IPS DF 6.9 (cell line): ENCODE data around the gene KMT2C.

Experiments
- DNase-seq: peaks from one replicate; pipeline ENCODE4 v3.0.0-alpha.2; 2013; ENCODE audit warnings: low read depth, low spot score
- H3K27ac ChIP-seq: one replicate; pipeline ENCODE4 v1.5.1; 2013; ENCODE audit warnings: low read length, control low read depth
- H3K27me3 ChIP-seq: 2 replicates; pipeline ENCODE4 v1.6.1; 2013; ENCODE audit warnings: mild to moderate bottlenecking, low read length; ENCODE audit not compliant: control insufficient read depth, insufficient read depth
- H3K36me3 ChIP-seq: 2 replicates; pipeline ENCODE4 v1.6.1; 2013; ENCODE audit warnings: low read length; ENCODE audit not compliant: control insufficient read depth, insufficient read depth
- H3K4me1 ChIP-seq: 2 replicates; pipeline ENCODE4 v1.6.1; 2013; ENCODE audit warnings: low read length; ENCODE audit not compliant: control insufficient read depth, insufficient read depth
- H3K4me3 ChIP-seq: 2 replicates; pipeline ENCODE4 v1.5.1; 2013; ENCODE audit warnings: mild to moderate bottlenecking, low read length
- H3K9me3 ChIP-seq: 2 replicates; pipeline ENCODE4 v1.6.1; 2013; ENCODE audit warnings: low read length, inconsistent platforms; ENCODE audit not compliant: control insufficient read depth, insufficient read depth
- WGBS: extraction: QIAGEN DNeasy Blood & Tissue Kit; methylation state at CpG from one replicate; pipeline ENCODE4 v1.1.7; 2013; ENCODE audit warnings: mixed read lengths, missing lambda C conversion rate; ENCODE audit not compliant: insufficient read length, insufficient coverage; 5-methylcytosine and 5-hydroxymethylcytosine counted together

Gene KMT2C

GRCh38 chr7:152129682-152130081, 306.1 kb downstream of the KMT2C start:
- Histone ChIP-seq H3K4me3 (no peak overlapping the region), H3K27ac (no peak overlapping the region), H3K36me3 (peaks cover 11% of the 10 kb centered on the region), H3K27me3 (no peaks in the 10 kb centered on the region), H3K4me1 (no peaks in the 10 kb centered on the region), H3K9me3 (no peaks in the 10 kb centered on the region)
- DNase-seq: no peak
- WGBS: no CpG with 5 or more reads among the region's 7 CpGs

- Histone ChIP-seq H3K4me1 (no peaks in the 10 kb centered on the region), H3K27me3 (no peaks in the 10 kb centered on the region), H3K4me3 (no peak overlapping the region), H3K9me3 (no peaks in the 10 kb centered on the region), H3K27ac (no peak overlapping the region), H3K36me3 (peaks cover 11% of the 10 kb centered on the region)
- no CpG with 5 or more reads among the region's 60 CpGs for WGBS
- no peak for DNase-seq
Measured at GRCh38 chr7:152128741-152129461, 306.9 kb downstream of the KMT2C start.

- no peak overlapping the region for H3K27ac ChIP-seq
- no peaks in the 10 kb centered on the region for H3K27me3 ChIP-seq
- no peaks in the 10 kb centered on the region for H3K4me1 ChIP-seq
- no CpG with 5 or more reads among the region's 20 CpGs for whole genome bisulfite sequencing
- no peak overlapping the region for H3K4me3 ChIP-seq
- peaks cover 11% of the 10 kb centered on the region for H3K36me3 ChIP-seq
- DNase-seq: no peak
- no peaks in the 10 kb centered on the region for H3K9me3 ChIP-seq
Measured at GRCh38 chr7:152128252-152128651, 307.6 kb downstream of the KMT2C start.

GRCh38 chr7:152127229-152127628, 308.6 kb downstream of the KMT2C start:
- Histone ChIP-seq H3K27ac (no peak overlapping the region), H3K4me1 (no peaks in the 10 kb centered on the region), H3K9me3 (no peaks in the 10 kb centered on the region), H3K27me3 (no peaks in the 10 kb centered on the region), H3K4me3 (no peak overlapping the region), H3K36me3 (peaks cover 7% of the 10 kb centered on the region)
- WGBS: no CpG with 5 or more reads among the region's 19 CpGs
- DNase-seq: no peak

GRCh38 chr7:152126741-152127140, 309.1 kb downstream of the KMT2C start:
- H3K27me3 ChIP-seq: no peaks in the 10 kb centered on the region
- H3K27ac ChIP-seq: no peak overlapping the region
- H3K4me1 ChIP-seq: no peaks in the 10 kb centered on the region
- H3K36me3 ChIP-seq: peaks cover 7% of the 10 kb centered on the region
- WGBS: no CpG with 5 or more reads among the region's 7 CpGs
- H3K4me3 ChIP-seq: no peak overlapping the region
- H3K9me3 ChIP-seq: no peaks in the 10 kb centered on the region
- DNase-seq: no peak

GRCh38 chr7:152122540-152122939, 313.3 kb downstream of the KMT2C start:
- Histone ChIP-seq H3K27ac (no peak overlapping the region), H3K4me3 (no peak overlapping the region), H3K36me3 (peaks cover 14% of the 10 kb centered on the region), H3K4me1 (no peaks in the 10 kb centered on the region), H3K27me3 (no peaks in the 10 kb centered on the region), H3K9me3 (no peaks in the 10 kb centered on the region)
- WGBS: no CpG with 5 or more reads among the region's 1 CpG
- DNase-seq: no peak

GRCh38 chr7:152121432-152121831, 314.4 kb downstream of the KMT2C start:
- DNase-seq: no peak
- Histone ChIP-seq H3K4me3 (no peak overlapping the region), H3K27ac (no peak overlapping the region), H3K36me3 (peaks cover 14% of the 10 kb centered on the region; the same call in 1 of the 2 replicates), H3K4me1 (no peaks in the 10 kb centered on the region), H3K27me3 (no peaks in the 10 kb centered on the region), H3K9me3 (no peaks in the 10 kb centered on the region)
- no CpG with 5 or more reads among the region's 9 CpGs for WGBS

GRCh38 chr7:152120776-152121175, 315.0 kb downstream of the KMT2C start:
- no peak overlapping the region for H3K4me3 ChIP-seq
- H3K4me1 ChIP-seq: no peaks in the 10 kb centered on the region
- H3K9me3 ChIP-seq: no peaks in the 10 kb centered on the region
- no peaks in the 10 kb centered on the region for H3K27me3 ChIP-seq
- DNase-seq: no peak
- WGBS: no CpG with 5 or more reads among the region's 7 CpGs
- H3K36me3 ChIP-seq: peaks cover 14% of the 10 kb centered on the region; the same call in 1 of the 2 replicates
- no peak overlapping the region for H3K27ac ChIP-seq

GRCh38 chr7:152120210-152120609, 315.6 kb downstream of the KMT2C start:
- Histone ChIP-seq H3K4me3 (no peak overlapping the region), H3K9me3 (no peaks in the 10 kb centered on the region), H3K4me1 (no peaks in the 10 kb centered on the region), H3K36me3 (peaks cover 14% of the 10 kb centered on the region; the same call in 1 of the 2 replicates), H3K27ac (no peak overlapping the region), H3K27me3 (no peaks in the 10 kb centered on the region)
- DNase-seq: no peak
- no CpG with 5 or more reads among the region's 6 CpGs for WGBS

GRCh38 chr7:152117356-152117755, 318.4 kb downstream of the KMT2C start:
- Histone ChIP-seq H3K9me3 (no peaks in the 10 kb centered on the region), H3K36me3 (peaks cover 14% of the 10 kb centered on the region; the same call in 1 of the 2 replicates), H3K4me3 (no peak overlapping the region), H3K4me1 (no peaks in the 10 kb centered on the region), H3K27me3 (no peaks in the 10 kb centered on the region), H3K27ac (no peak overlapping the region)
- no peak for DNase-seq
- no CpG with 5 or more reads among the region's 8 CpGs for WGBS
